ENCODE results near the gene KRT86.

DNA sequence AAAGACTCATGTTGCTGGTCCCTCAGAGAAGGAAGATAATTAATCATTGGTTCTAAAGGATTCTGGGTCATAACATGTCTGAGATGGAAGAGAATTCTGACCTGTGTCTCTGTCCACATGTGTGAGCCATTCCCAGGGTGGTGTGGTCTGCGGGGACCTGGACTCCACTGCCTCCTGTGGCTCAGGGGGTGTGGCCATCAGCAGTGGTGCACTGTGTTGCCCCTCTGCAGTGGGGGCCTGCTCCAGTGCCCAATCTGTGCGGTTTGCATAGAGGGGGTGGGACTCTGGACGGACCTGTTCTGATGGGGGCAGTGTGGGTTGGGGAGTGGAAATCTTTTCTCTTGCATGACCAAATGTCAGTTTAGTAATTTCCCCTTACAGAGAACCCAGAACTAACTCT is 79.3 kb downstream of the KRT86 start:
- no peak for TF ChIP-seq POLR2A (IDR thresholded peaks at IDR 0.05)
- TF ChIP-seq, protein P1, sequence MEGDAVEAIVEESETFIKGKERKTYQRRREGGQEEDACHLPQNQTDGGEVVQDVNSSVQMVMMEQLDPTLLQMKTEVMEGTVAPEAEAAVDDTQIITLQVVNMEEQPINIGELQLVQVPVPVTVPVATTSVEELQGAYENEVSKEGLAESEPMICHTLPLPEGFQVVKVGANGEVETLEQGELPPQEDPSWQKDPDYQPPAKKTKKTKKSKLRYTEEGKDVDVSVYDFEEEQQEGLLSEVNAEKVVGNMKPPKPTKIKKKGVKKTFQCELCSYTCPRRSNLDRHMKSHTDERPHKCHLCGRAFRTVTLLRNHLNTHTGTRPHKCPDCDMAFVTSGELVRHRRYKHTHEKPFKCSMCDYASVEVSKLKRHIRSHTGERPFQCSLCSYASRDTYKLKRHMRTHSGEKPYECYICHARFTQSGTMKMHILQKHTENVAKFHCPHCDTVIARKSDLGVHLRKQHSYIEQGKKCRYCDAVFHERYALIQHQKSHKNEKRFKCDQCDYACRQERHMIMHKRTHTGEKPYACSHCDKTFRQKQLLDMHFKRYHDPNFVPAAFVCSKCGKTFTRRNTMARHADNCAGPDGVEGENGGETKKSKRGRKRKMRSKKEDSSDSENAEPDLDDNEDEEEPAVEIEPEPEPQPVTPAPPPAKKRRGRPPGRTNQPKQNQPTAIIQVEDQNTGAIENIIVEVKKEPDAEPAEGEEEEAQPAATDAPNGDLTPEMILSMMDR (IDR thresholded peaks at IDR 0.05), result no peak
